ENCODE data around the gene PSME3.

The PSME3 gene

DNA sequence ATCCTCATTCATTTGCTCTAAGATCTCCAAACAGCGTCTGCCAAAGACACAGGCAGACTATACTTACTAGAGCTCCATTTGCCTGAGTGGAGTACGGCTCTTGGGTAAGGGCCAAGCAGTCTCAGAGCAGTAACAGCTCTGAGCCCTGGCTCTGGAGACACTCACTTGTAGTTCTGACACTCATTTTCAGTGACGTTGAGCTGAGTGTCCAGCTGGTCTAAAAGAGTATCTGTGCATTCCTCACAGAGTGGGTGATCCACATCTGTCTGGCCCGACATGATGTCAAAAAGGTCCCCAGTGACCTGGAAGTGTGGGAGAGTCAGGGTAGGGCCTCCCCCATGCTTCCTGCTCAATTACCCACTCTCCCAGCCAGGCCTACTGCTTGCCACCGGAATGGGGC, 14.8 kb upstream of the PSME3 start:
- no peak for DNase-seq

DNA sequence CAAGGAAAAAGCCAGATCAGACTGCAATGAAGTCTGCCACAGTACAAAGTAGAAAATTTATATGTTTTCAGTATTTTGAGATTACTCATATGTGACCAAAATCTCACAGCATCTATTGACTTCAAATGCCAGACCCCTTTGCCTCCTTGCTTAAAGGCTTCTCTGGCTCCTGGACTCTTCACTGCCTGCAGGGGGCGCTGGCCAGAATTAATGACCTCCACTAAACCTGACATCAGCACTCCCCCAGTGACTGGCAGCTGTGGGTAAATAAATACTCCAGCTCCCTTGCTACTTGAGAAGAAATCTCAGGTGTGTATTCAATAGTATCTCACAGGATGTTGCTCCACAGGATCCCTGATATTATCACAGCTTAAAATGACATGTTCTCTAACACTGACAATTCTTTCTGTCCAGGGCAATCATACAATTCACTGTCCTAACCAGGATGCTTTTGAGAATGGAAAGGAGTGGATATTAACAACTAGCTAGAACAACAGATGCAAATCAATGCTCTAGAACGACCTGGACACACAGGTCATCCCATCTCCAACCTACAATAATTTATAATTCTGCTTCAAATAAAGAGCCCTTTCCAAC, 13.2 kb upstream of the PSME3 start:
- peak; percentile 44 for DNase-seq

GRCh38 chr17:42821176-42821575, 12.0 kb upstream of the PSME3 start:
- DNase-seq, result no peak

- DNase-seq, result no peak
Measured at GRCh38 chr17:42827472-42827871, 5.7 kb upstream of the PSME3 start.

- no peak for DNase-seq
Measured at GRCh38 chr17:42830971-42831370, 2.2 kb upstream of the PSME3 start.

DNA sequence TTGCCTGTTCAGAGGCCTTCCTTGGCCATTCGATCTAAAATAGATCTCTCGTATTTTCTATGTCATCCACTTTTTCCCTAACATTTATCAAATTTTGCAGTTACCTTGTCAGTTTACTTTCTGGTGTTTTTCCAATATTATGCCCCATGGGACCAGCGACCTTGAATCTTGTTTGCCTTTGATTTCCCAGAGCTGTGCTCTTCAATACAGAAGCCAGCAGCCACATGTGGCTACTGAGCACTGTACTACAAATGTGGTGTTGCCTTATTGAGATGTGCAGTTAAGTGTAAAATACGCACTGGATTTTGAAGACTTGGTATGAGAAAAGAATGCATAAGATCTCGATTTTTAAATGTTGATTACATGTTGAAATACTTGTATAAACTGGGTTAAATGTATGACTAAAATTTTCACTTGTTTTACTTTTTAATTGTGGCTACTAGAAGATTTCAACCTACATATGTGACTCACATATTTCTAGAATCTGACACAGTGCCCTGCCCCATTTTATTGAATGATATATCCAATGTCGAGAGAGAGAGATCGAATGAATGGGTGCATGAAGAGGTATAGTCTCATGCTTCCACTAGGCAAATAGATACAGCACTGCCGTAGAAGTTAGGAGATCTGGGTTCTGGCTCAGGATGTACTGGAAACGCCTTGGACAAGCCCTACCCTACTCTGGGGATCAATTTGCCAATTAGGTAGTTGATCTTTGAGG, 824 bp upstream of the PSME3 start:
- DNase-seq, result no peak

DNA sequence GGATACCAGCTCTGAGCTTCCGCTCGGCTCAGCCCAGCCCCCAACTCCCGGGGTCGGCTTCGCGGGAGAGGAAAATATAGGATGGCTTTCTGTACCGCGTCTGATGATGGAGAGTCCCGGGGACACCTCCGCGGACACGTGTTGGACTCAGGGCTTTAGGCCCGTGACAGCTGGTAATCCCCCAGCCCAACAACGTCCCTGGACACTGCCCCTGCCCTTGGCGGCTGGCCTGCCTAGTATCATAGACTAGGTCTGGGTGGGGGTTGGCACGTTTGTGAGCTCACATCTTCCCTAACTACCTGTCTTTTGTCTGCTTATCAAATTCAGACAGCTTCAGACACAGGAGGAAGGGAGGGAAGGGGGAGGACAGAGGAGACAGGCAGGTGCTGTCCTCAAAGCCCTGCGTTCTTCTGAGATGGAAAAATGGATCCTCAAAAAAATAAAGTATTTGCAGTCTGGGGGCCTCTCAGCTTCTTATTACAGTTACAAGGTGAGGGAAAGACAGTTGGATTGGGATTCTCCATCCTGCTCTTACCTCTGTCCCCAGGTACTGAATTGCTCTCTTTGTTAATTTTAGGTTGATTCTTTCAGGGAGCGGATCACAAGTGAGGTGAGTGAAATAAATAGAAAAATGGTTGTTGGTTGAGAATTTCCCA, 698 bp downstream of the PSME3 start:
- DNase-seq, result no peak

GRCh38 chr17:42835732-42836131, 2.5 kb downstream of the PSME3 start:
- no peak for DNase-seq

- no peak for DNase-seq
Measured at GRCh38 chr17:42841975-42842685, 8.9 kb downstream of the PSME3 start.

DNA sequence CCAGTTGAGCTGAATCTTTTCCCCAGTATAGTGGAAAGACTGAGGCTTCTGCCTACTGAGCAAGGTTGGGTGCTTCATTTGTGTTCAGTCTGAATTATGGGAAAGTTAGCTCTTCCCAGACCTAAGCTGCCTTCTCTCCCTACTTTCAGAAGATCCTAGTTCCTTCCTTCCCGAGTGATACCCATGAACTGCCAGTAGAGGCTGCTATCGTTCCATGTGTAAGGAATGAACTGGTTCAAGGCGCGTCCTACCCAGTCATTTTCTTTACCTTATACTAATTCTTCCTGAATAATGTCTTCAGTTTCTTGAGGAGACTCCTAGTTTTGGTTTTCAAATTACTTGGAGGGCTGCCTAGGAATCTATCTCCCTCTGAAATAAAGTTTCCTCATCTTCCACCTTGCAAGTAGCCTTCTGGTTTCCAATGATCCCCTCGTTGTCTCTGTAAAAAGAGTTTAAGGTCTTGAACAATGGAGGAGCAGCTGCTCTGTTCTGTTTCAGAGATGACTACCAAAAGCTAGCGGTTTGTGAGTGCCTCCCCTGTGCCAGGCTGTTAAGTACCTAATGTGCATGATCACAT, 10.2 kb downstream of the PSME3 start:
- no peak for DNase-seq

DNA sequence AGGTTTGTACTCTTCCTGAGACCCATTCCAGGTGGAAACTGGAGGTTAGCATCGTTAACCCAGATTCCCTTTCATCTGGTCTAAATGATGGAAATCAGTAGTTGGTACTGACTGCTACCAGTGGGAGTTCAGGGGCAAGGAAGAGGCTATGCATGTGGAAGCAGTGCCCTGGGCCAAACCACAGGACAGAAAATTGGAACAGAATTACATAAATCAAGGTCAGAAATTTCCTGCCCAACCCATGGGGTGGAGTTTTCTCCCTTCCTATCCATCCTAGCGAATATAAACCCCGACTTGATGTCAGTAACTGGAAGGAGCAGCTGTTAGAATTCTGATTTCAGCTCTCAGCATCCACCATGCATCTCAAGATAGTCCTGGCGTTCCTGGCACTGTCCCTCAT, 11.1 kb downstream of the PSME3 start, which contains the start of gene AOC2:
AOC2 (plus strand) TSS at position 310 of the 400 bp plus-strand sequence; CDS start at position 357, 47 bp downstream.
- no peak for DNase-seq

GRCh38 chr17:42844761-42845555, 11.8 kb downstream of the PSME3 start:
- DNase-seq, result no peak

GRCh38 chr17:42845556-42845917, 12.3 kb downstream of the PSME3 start:
- DNase-seq, result no peak

- no peak for DNase-seq
Measured at GRCh38 chr17:42845918-42846593, 12.9 kb downstream of the PSME3 start.

DNA sequence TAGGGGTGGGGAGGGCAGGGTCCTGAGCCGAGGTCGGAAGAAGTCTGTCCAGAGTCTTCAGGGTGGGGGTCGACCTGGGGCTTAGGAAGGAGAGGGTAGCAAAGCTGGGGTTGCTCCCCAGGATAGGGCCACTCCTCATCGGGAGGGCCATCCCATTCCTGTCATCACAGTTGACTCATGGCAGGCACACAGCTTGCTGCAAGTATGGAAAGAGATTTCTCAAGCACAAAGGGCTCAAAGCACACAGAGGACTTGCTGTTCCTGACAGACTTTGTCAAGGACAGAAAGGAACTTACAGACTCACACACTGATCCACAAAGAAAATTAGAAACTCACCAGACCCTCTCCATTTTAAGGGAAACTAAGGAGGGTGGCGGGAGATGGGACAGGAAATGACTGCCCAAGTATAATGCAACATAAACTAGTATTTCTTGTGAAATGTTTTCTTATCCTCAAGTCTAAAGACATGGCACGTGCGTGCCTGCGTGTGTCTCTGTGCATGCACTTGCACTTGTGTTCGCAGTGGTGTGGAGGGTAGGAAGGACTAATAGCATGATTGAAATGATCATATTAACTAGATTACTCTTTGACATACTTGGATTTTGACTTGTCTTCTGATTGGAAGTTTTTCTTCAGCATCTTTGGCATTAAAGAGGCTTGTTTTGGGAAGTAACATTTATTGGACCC, 13.5 kb downstream of the PSME3 start:
- DNase-seq, result no peak

DNA sequence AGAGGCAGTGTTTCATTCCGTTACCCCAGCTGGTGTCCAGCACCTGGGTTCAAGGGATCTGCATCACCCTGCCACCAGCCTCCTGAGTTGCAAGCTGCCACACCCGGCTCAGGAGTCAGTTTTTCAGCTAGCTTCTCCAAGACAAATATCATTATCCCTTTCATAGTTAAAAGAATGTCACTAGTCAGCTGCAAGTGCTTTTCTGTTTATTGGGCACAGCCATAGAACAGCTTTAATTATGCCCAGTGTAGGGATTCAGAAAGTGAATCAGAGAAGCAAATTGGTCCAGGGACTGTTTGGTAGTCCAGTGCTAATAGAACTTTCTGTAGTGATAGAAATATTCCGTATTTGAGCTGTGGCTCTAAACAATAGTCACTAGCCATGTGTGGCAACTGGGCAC, 14.9 kb downstream of the PSME3 start:
- no peak for DNase-seq

DNA sequence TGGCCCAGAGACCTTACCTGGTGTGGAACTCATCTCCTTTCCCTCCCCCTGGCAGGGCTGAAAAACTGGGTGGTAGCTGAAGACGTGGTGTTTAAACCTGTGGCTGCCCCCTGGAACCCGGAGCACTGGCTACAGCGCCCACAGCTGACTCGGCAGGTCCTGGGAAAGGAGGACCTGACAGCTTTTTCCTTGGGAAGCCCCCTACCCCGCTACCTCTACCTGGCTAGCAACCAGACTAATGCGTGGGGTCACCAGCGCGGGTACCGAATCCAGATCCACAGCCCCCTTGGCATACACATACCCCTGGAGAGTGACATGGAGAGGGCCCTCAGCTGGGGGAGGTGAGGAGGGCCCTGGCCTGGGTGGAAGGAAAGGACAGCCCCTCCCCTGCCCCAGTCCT, 15.8 kb downstream of the PSME3 start:
- no peak for DNase-seq

- DNase-seq, result no peak
Measured at GRCh38 chr17:42849451-42850181, 16.4 kb downstream of the PSME3 start.

DNA sequence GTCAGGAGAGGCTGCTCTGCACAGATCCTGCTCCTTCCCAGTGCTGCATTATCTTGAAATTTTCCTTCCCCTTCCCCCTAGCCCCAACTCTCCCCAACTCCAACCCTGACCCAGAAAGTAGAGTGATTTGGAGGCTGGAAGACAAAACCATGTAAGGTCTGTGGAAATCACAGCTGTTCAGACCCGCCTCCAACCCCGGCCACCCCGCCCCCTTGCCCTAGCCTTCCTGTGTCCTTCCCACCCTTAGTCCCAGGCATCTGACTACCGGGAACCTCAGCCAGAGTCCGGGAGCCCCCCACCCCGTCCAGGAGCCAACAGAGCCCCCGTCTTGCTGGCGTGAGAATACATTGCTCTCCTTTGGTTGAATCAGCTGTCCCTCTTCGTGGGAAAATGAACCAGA, 17.8 kb downstream of the PSME3 start, which contains the start of gene AOC3:
AOC3 (plus strand) TSS at position 246 of the 400 bp plus-strand sequence; CDS start at position 391, 145 bp downstream.
- DNase-seq, result no peak

All from activated effector memory CD4-positive, alpha-beta T cell treated with Interleukin-2 at 50 U/mL for 16 hours (primary cell).